GM18499 (cell line): ENCODE data around the gene IQCH.
"Not testable (repeated sequence)": the region's sequence is repeated elsewhere in the genome, so short reads cannot be mapped to it uniquely, and the experiment has no call there.

Experiments
- ATAC-seq: cut with Tn5 transposase; IDR thresholded peaks from one replicate; pipeline ENCODE4 v1.9.1; 2021; ENCODE audit warnings: moderate number of reproducible peaks; ENCODE audit not compliant: insufficient read depth, unreplicated experiment

The IQCH gene

GRCh38 chr15:67343206-67343605 lies 88.6 kb downstream of the IQCH start:
- no peak for ATAC-seq

- no peak for ATAC-seq
Measured at GRCh38 chr15:67349634-67350033, 95.0 kb downstream of the IQCH start.

- no peak for ATAC-seq
Measured at GRCh38 chr15:67350042-67350441, 95.5 kb downstream of the IQCH start.

GRCh38 chr15:67358391-67358790 lies 103.8 kb downstream of the IQCH start:
- ATAC-seq, result no peak

- no peak for ATAC-seq
Measured at GRCh38 chr15:67358812-67359211, 104.2 kb downstream of the IQCH start.

- no peak for ATAC-seq
Measured at GRCh38 chr15:67359431-67360079, 105.0 kb downstream of the IQCH start.

GRCh38 chr15:67361100-67361499 lies 106.5 kb downstream of the IQCH start:
- no peak for ATAC-seq

- ATAC-seq, result not testable (repeated sequence)
Measured at GRCh38 chr15:67363712-67364111, 109.1 kb downstream of the IQCH start.

GRCh38 chr15:67365994-67366393 lies 111.4 kb downstream of the IQCH start:
- ATAC-seq, result no peak

GRCh38 chr15:67366904-67367303 lies 112.3 kb downstream of the IQCH start:
- ATAC-seq, result no peak

- ATAC-seq, result no peak
Measured at GRCh38 chr15:67369359-67369998, 114.9 kb downstream of the IQCH start.

- ATAC-seq, result no peak
Measured at GRCh38 chr15:67370206-67370954, 115.8 kb downstream of the IQCH start.

GRCh38 chr15:67372543-67372942 lies 118.0 kb downstream of the IQCH start:
- ATAC-seq, result no peak

GRCh38 chr15:67372986-67373675 lies 118.5 kb downstream of the IQCH start:
- no peak for ATAC-seq

- no peak for ATAC-seq
Measured at GRCh38 chr15:67373971-67374370, 119.4 kb downstream of the IQCH start.

GRCh38 chr15:67379530-67379929 lies 124.9 kb downstream of the IQCH start:
- no peak for ATAC-seq

- no peak for ATAC-seq
Measured at GRCh38 chr15:67380921-67381320, 126.3 kb downstream of the IQCH start.

- ATAC-seq, result no peak
Measured at GRCh38 chr15:67381416-67382045, 126.9 kb downstream of the IQCH start.

- ATAC-seq, result no peak
Measured at GRCh38 chr15:67382723-67383122, 128.1 kb downstream of the IQCH start.

GRCh38 chr15:67383899-67384298 lies 129.3 kb downstream of the IQCH start:
- ATAC-seq, result no peak
